ENCODE results near the gene CFAP97D2. TPM values are rescaled to one million over a fixed set of nuclear protein-coding genes. Genes with fewer than 3 reads are reported as not detected.

Gene CFAP97D2
- total and polyA plus RNA-seq, 10 donors = 0.05 TPM; not detected in 9

GRCh38 chr13:114167426-114167825 is 11.6 kb upstream of the CFAP97D2 start:
- WGBS, 5 donors = 35 to 56% (median 52%) methylated on average over 5 of the region's 5 CpGs
- H3K4me1 ChIP-seq = peaks cover 5 to 34% (median 14%) of the 10 kb centered on the region in 6 donors
- TF ChIP-seq POLR2A (IDR thresholded peaks at IDR 0.05) = no peak
- TF ChIP-seq POLR2AphosphoS5 (IDR thresholded peaks at IDR 0.05) = no peak
- no peak for TF ChIP-seq CTCF (IDR thresholded peaks at IDR 0.05 in 8 of 11, conservative IDR thresholded peaks at IDR 0.05 in 3 of 11)
- intact Hi-C loops (cut with DNase I; ENCODE audit: low total_unique reads) = no loop called here
- peaks cover 0 to 21% (median 0%) of the 10 kb centered on the region in 7 donors for H3K27me3 ChIP-seq (replicated peaks in 1 of 7)
- H3K36me3 ChIP-seq = no peaks in the 10 kb centered on the region
- peaks cover 0 to 15% (median 4%) of the 10 kb centered on the region in 8 donors for H3K9me3 ChIP-seq
- H3K4me3 ChIP-seq = no peak overlapping the region
- DNase-seq = no peak
- H3K27ac ChIP-seq = no peak overlapping the region

- Histone ChIP-seq H3K4me1 (peaks cover under 1 to 30% (median 9%) of the 10 kb centered on the region in 6 donors), H3K9me3 (peaks cover 0 to 19% (median 9%) of the 10 kb centered on the region in 8 donors), H3K27ac (no peak overlapping the region), H3K27me3 (replicated peaks in 1 of 7) (peaks cover 0 to 21% (median 0%) of the 10 kb centered on the region in 7 donors), H3K36me3 (no peaks in the 10 kb centered on the region), H3K4me3 (no peak overlapping the region)
- TF ChIP-seq POLR2A (IDR thresholded peaks at IDR 0.05) (no peak), POLR2AphosphoS5 (IDR thresholded peaks at IDR 0.05) (no peak), CTCF (IDR thresholded peaks at IDR 0.05 in 8 of 11, conservative IDR thresholded peaks at IDR 0.05 in 3 of 11) (no peak)
- WGBS, 5 donors = 92 to 96% (median 93%) methylated on average over 5 of the region's 5 CpGs
- DNase-seq = no peak
- intact Hi-C loops (cut with DNase I; ENCODE audit: low total_unique reads) = no loop called here
Observed at GRCh38 chr13:114167885-114168284, 11.2 kb upstream of the CFAP97D2 start.

GRCh38 chr13:114173272-114173671 is 5.8 kb upstream of the CFAP97D2 start:
- 91 to 97% (median 94%) methylated on average over 3 of the region's 3 CpGs for WGBS, 5 donors
- TF ChIP-seq POLR2AphosphoS5 (IDR thresholded peaks at IDR 0.05) = no peak
- no peak for TF ChIP-seq CTCF (IDR thresholded peaks at IDR 0.05 in 8 of 11, conservative IDR thresholded peaks at IDR 0.05 in 3 of 11)
- no peak for TF ChIP-seq POLR2A (IDR thresholded peaks at IDR 0.05)
- H3K4me3 ChIP-seq = no peak overlapping the region

GRCh38 chr13:114173745-114174144 is 5.3 kb upstream of the CFAP97D2 start:
- intact Hi-C loops (cut with DNase I; ENCODE audit: low total_unique reads) = no loop called here
- 74 to 95% (median 85%) methylated on average over 1 of the region's 1 CpG for WGBS, 5 donors
- Histone ChIP-seq H3K4me1 (peaks cover 0 to 6% (median 0%) of the 10 kb centered on the region in 6 donors), H3K36me3 (no peaks in the 10 kb centered on the region), H3K27me3 (replicated peaks in 1 of 7) (peaks cover 0 to 6% (median 0%) of the 10 kb centered on the region in 7 donors), H3K9me3 (peaks cover 0 to 33% (median 22%) of the 10 kb centered on the region in 8 donors), H3K27ac (no peak overlapping the region), H3K4me3 (no peak overlapping the region)
- no peak for TF ChIP-seq POLR2A (IDR thresholded peaks at IDR 0.05)
- TF ChIP-seq CTCF (IDR thresholded peaks at IDR 0.05 in 8 of 11, conservative IDR thresholded peaks at IDR 0.05 in 3 of 11) = no peak
- no peak for TF ChIP-seq POLR2AphosphoS5 (IDR thresholded peaks at IDR 0.05)
- DNase-seq = no peak

More at GRCh38 chr13:114173272-114173671, 5.8 kb upstream of the CFAP97D2 start:
- H3K9me3 ChIP-seq = peaks cover 0 to 33% (median 22%) of the 10 kb centered on the region in 8 donors
- H3K36me3 ChIP-seq = no peaks in the 10 kb centered on the region
- peaks cover 0 to 6% (median 0%) of the 10 kb centered on the region in 6 donors for H3K4me1 ChIP-seq
- DNase-seq = no peak
- no peak overlapping the region for H3K27ac ChIP-seq
- peaks cover 0 to 6% (median 0%) of the 10 kb centered on the region in 7 donors for H3K27me3 ChIP-seq (replicated peaks in 1 of 7)
- intact Hi-C loops (cut with DNase I; ENCODE audit: low total_unique reads) = no loop called here
